GM19463 (cell line): ENCODE results near the gene NCBP1.

Experiments used
- ATAC-seq: cut with Tn5 transposase; IDR thresholded peaks from one replicate; pipeline ENCODE4 v1.9.1; 2021; ENCODE audit warnings: mild to moderate bottlenecking, moderate library complexity; ENCODE audit not compliant: unreplicated experiment

The NCBP1 gene

DNA sequence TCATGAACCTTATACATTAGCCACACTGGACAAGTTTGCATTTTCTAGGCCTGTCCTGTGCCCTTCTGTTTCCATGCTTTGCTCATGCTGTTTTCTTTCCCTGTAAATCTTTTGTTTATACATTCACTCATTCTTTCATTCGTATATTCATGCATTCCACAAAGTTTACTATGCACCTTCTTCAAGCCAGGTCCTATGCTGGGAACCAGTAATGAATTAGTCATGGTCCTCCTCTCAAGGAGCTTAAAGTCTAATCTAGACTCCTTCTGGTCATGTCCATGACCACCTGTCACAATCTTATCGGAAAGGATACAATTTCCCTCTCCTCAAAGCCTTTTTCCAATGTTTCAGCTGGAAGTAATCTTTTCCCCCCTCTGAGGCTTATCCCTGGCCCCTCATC, 72.6 kb downstream of the NCBP1 start:
- no peak for ATAC-seq

DNA sequence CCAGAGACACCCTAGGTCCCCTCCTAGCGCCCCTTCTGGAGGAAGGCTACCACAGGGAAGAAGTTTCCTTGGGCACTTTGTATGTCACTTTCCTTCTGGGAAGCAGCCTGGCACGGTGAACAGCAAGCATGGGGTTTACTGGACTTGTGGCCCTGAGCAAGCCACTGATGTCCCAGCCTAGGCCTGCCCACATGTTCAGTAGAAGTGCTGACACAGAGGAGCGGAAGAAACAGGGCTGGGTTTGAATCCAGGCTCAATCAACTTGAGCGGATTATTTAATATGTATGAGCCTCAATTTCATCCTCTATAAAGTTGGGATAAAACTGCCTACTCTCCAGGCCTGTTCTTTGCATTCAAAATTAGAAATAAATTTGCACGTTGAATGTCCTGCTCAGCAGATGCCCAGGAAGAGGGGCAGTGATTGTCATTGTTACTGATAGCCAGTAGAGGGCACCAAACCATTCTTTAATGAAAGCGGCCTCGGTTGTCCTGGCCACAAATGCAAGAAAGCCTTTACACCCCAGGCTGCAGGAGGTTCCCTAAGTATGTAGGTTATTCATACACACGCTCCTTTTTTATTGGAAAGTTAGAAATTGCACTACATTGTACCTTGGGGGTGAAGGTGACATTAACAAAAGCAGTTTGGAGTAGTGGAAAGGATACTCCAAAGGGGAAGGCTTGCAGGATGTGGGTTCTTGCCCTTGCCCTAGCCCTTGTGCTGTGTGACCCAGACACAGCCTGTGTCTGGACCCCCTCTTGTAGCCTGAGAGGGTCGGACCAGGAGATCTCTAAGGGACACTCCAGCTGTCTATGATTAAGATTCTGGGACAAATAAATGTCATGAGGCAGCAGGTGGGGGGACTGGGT, 77.0 kb downstream of the NCBP1 start:
- ATAC-seq = no peak

DNA sequence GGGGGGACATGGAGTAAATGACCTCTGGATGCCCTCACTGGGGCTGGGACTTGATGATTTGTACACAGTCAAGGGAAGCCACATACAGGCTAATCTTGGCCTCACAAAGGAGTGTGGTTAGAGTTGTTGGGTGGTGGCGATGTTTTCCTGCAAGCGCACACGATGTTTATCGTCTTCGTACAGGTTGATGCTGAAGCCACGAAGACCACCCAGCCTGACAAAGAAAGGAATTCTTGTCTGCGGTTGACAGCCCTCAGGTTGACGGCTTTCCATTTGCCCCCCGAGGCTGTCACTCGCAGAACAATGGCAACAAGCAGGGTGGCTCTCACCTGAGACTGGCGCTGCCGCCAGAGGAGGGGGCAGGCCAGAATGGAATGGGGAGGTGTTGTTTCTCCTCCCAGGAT, 77.6 kb downstream of the NCBP1 start:
- no peak for ATAC-seq

DNA sequence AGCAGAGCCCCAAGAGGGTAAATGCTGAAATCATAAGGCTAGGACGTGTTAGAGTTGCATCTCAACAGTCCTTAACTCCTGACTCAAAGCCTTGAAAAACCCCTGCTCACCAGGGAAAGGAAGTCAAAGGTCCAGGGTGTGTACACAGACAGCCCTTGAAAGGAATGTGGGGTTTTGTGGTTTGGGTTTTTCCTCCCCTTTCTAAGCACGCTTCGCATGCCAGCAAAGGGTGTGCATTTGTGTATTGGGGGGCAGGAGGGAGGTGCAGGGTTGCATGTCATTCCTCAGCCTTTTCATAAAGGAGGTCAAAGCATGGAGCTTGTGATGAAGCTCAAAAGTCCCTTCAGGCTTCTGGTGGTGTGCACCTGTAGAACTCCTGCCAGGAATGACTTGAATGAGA, 80.8 kb downstream of the NCBP1 start:
- no peak for ATAC-seq

DNA sequence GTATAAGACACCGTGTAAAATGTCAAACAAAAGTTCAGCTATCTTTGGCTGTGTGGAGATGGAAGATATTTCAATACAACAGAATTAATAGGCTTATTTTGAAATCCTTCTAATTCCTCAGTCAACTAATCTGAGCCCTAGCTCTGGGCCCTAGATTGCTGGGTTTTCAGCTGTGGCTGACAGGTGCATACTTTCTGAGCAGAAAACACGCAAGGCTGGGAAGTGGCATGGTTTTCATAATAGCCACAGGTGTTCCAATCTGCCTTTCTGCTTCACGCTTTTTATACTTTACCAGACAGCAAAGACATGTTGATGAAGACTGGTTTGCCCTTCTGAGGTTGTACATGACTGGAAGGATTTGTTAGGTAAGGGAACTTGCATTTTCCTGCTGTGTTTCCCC, 84.2 kb downstream of the NCBP1 start:
- no peak for ATAC-seq

DNA sequence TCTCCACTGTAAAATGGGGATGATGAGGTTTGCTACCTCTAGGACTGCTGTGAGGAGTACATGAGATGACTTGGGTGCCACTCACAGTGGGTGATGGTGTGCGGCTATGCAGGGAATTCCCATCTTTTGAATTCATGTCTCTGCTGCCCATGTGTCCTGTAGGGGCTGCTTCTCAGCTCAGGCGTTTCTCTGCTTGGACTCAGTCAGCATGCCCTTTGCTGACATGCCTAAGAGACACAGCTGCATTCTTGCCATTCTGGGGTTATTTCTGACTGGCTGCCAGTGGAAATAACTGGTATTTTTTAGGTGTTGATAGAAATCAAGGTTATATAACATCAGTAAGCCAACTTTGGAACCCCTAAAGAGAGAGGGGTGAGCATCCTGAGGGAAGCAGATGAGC, 87.8 kb downstream of the NCBP1 start:
- ATAC-seq = no peak

DNA sequence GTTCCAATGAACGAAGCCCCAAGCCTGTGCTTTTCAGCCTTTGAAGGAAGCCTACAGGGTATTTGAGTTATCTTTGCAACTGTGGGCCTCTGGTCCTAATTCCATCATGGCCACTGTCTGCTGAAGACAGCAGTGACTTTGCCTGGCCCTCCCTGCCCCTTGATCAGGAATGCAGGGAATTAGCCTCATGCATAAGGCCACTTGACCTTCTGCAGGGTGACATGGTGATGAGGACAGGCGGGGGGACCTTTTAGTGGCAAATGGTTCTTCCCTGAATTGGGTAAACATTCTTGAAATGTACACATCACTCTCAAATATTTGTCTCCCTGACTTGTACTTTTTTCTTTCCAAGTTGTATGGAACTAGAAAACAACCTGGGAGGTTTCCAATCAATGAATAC, 88.7 kb downstream of the NCBP1 start:
- no peak for ATAC-seq
